ENCODE measurements around the gene NTSR1.

Gene NTSR1

GRCh38 chr20:62777528-62777830 lies 68.8 kb downstream of the NTSR1 start:
- H3K4me3 ChIP-seq (replicated peaks; ENCODE audit: low read depth, low read length): no peak overlapping the region

GRCh38 chr20:62778058-62778457 lies 69.4 kb downstream of the NTSR1 start:
- DNase-seq (ENCODE audit: low read depth): no peak
- TF ChIP-seq CTCF (IDR thresholded peaks at IDR 0.05; ENCODE audit: low read length, missing control alignments): no peak
- H3K4me3 ChIP-seq (replicated peaks; ENCODE audit: low read depth, low read length): no peak overlapping the region

More at GRCh38 chr20:62777528-62777830, 68.8 kb downstream of the NTSR1 start:
- DNase-seq (ENCODE audit: low read depth): no peak
- no peak for TF ChIP-seq CTCF (IDR thresholded peaks at IDR 0.05; ENCODE audit: low read length, missing control alignments)

- no peak overlapping the region for H3K4me3 ChIP-seq (replicated peaks; ENCODE audit: low read depth, low read length)
- DNase-seq (ENCODE audit: low read depth): no peak
- TF ChIP-seq CTCF (IDR thresholded peaks at IDR 0.05; ENCODE audit: low read length, missing control alignments): no peak
Measured at GRCh38 chr20:62778601-62779416, 70.2 kb downstream of the NTSR1 start.

- no peak overlapping the region for H3K4me3 ChIP-seq (replicated peaks; ENCODE audit: low read depth, low read length)
- DNase-seq (ENCODE audit: low read depth): no peak
- no peak for TF ChIP-seq CTCF (IDR thresholded peaks at IDR 0.05; ENCODE audit: low read length, missing control alignments)
Measured at GRCh38 chr20:62779417-62779685, 70.7 kb downstream of the NTSR1 start.

GRCh38 chr20:62780204-62780603 lies 71.6 kb downstream of the NTSR1 start:
- DNase-seq (ENCODE audit: low read depth): no peak
- no peak for TF ChIP-seq CTCF (IDR thresholded peaks at IDR 0.05; ENCODE audit: low read length, missing control alignments)
- H3K4me3 ChIP-seq (replicated peaks; ENCODE audit: low read depth, low read length): no peak overlapping the region

- TF ChIP-seq CTCF (IDR thresholded peaks at IDR 0.05; ENCODE audit: low read length, missing control alignments): no peak
- no peak for DNase-seq (ENCODE audit: low read depth)
- H3K4me3 ChIP-seq (replicated peaks; ENCODE audit: low read depth, low read length): no peak overlapping the region
Measured at GRCh38 chr20:62780696-62781095, 72.1 kb downstream of the NTSR1 start.
